Upper lobe of left lung (tissue), 6 donors: Measurements from ENCODE around the gene HAUS6. TPM values are rescaled to one million over a fixed set of nuclear protein-coding genes. Genes with fewer than 3 reads are reported as not detected.

Experiments used
- ATAC-seq, 2 donors: fragments of 200-7000 bp; cut with Tn5 transposase; one replicate each; pipeline ENCODE4 v1.9.1; 2022; ENCODE audit warnings: mild to moderate bottlenecking in 2 of 2, moderate library complexity in 2 of 2; ENCODE audit not compliant: low FRiP score in 2 of 2
- DNase-seq, 2 donors: peaks; one replicate each; pipeline ENCODE4 v3.0.0-alpha.2; 2019 to 2020
- H3K27ac ChIP-seq, 4 donors: fragments of 200-600 bp; sonication (generic); one replicate each; pipeline ENCODE4 v1.5.1; 2016 to 2019
- H3K27me3 ChIP-seq, 4 donors: fragments of 200-600 bp; sonication (generic); one replicate each; pipeline ENCODE4 v1.5.1; 2017 to 2019
- H3K36me3 ChIP-seq, 4 donors: fragments of 200-600 bp; sonication (generic); one replicate each; pipeline ENCODE4 v1.5.1; 2016 to 2019
- H3K4me1 ChIP-seq, 4 donors: fragments of 200-600 bp; sonication (generic); one replicate each; pipeline ENCODE4 v1.5.1; 2018 to 2019
- H3K4me3 ChIP-seq, 4 donors: fragments of 200-600 bp; sonication (generic); one replicate each; pipeline ENCODE4 v1.5.1; 2017 to 2019; ENCODE audit warnings: mild to moderate bottlenecking in 2 of 4, moderate library complexity in 1 of 4
- H3K9me3 ChIP-seq, 4 donors: fragments of 200-600 bp; sonication (generic); one replicate each; pipeline ENCODE4 v1.5.1; 2018 to 2019
- EP300 ChIP-seq, 4 donors: sonication (generic); formaldehyde crosslinking; IDR thresholded peaks; one replicate each; pipeline ENCODE4 v1.5.1; 2017; ENCODE audit warnings: antibody characterized with exemption in 4 of 4, control low read depth in 2 of 4
- POLR2A ChIP-seq, 4 donors: fragments of 450-650 bp; IDR thresholded peaks; one replicate each; pipeline ENCODE4 v1.5.1; 2016 to 2017; ENCODE audit warnings: antibody characterized with exemption in 4 of 4, mild to moderate bottlenecking in 2 of 4
- POLR2AphosphoS5 ChIP-seq, 2 donors: sonication (generic); formaldehyde crosslinking; IDR thresholded peaks; one replicate each; pipeline ENCODE4 v1.5.1; 2017; ENCODE audit warnings: antibody characterized with exemption in 2 of 2
- whole genome bisulfite sequencing, 2 donors: methylation state at CpG; one replicate each; pipeline ENCODE4 v1.1.5; 2017 to 2018; 5-methylcytosine and 5-hydroxymethylcytosine counted together
- total RNA-seq, 6 donors: library from RNA; depleted of rRNA in 4 of 6; stranded (reverse); fragments of >200 nt in 4 of 6; gene quantifications; one replicate each; pipeline versions ENCODE4 v1.1.0 to v1.2.1, GENCODE V29; 2016 to 2021
- TF ChIP-seq, protein P1 (sequence below), 6 experiments: fragments of 450-650 bp in 4 of 6; fragments of 200-600 bp in 2 of 6; sonication (generic) in 2 of 6; IDR thresholded peaks; one replicate each; pipeline ENCODE4 v1.5.1; 2016 to 2019; ENCODE audit warnings: antibody characterized with exemption in 6 of 6
- donor health status: DM: no; HTN: no; CAD: no; lungs with moderate emphysema.
- donor health status: DM: no; HTN: yes; CAD: no; lungs with severe emphysema.

Gene HAUS6
- total RNA-seq, 6 donors from 2014 or later: 3.3 to 11.8 (median 6.6) TPM

DNA sequence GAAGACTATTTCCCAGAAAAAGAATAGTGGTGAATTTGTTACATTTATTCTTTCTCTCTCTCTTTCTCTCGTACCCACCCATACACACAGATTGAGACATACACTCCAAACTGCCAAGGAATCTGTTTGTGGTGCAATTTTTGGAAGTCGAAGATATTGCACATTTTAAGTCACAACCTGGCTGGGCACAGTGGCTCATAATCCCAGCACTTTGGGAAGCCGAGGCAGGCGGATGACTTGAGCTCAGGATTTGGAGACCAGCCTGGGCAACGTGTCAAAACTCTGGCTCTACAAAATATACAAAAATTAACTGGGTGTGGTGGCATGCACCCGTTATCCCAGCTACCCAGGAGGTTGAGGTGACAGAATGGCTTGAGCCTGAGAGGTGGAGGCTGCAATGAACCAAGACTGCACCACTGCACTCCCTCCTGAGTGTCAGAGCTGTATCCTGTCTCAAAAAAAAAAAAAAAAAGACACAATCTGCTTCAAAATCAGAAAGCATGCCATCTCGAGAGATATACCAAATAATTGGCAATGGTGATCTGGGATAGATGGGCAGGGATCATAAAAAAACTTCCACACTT is 43.8 kb upstream of the HAUS6 start:
- Histone ChIP-seq H3K27ac (no peak overlapping the region), H3K36me3 (no peaks in the 10 kb centered on the region), H3K9me3 (no peaks in the 10 kb centered on the region), H3K4me3 (no peak overlapping the region), H3K27me3 (no peaks in the 10 kb centered on the region), H3K4me1 (peaks cover 0 to 11% (median 4%) of the 10 kb centered on the region in 4 donors)
- DNase-seq (no peak), ATAC-seq (no peak)
- 73 to 82% methylated on average over 7 of the region's 7 CpGs for WGBS, 2 donors
- no peak for TF ChIP-seq POLR2A (IDR thresholded peaks at IDR 0.05)
- TF ChIP-seq, protein P1, sequence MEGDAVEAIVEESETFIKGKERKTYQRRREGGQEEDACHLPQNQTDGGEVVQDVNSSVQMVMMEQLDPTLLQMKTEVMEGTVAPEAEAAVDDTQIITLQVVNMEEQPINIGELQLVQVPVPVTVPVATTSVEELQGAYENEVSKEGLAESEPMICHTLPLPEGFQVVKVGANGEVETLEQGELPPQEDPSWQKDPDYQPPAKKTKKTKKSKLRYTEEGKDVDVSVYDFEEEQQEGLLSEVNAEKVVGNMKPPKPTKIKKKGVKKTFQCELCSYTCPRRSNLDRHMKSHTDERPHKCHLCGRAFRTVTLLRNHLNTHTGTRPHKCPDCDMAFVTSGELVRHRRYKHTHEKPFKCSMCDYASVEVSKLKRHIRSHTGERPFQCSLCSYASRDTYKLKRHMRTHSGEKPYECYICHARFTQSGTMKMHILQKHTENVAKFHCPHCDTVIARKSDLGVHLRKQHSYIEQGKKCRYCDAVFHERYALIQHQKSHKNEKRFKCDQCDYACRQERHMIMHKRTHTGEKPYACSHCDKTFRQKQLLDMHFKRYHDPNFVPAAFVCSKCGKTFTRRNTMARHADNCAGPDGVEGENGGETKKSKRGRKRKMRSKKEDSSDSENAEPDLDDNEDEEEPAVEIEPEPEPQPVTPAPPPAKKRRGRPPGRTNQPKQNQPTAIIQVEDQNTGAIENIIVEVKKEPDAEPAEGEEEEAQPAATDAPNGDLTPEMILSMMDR (IDR thresholded peaks at IDR 0.05): no peak
- TF ChIP-seq EP300 (IDR thresholded peaks at IDR 0.05): no peak
- TF ChIP-seq POLR2AphosphoS5 (IDR thresholded peaks at IDR 0.05): no peak

DNA sequence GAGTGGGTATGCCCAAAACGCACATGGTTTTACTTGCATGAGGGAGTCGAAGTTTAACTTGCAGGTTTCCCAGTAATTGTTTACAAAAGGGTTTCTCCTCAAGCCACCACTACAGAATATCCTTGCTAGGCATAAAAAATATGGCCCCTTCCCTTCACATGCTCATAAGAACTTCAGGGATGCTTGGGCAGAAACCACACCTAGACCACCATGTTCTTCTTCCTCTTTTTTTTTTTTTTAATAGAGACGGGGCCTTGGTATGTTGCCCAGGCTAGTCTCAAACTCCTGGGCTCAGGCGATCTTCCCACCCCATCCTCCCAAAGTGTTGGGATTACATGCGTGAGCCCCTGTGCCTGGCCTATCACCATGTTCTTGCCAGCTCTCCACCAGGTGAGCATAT is 43.2 kb upstream of the HAUS6 start:
- Histone ChIP-seq H3K4me3 (no peak overlapping the region), H3K4me1 (peaks cover 0 to 11% (median 4%) of the 10 kb centered on the region in 4 donors), H3K9me3 (no peaks in the 10 kb centered on the region), H3K36me3 (no peaks in the 10 kb centered on the region), H3K27ac (no peak overlapping the region), H3K27me3 (no peaks in the 10 kb centered on the region)
- ATAC-seq: no peak
- WGBS, 2 donors: 74 to 81% methylated on average over 5 of the region's 5 CpGs
- no peak for DNase-seq
- TF ChIP-seq POLR2AphosphoS5 (IDR thresholded peaks at IDR 0.05) (no peak), POLR2A (IDR thresholded peaks at IDR 0.05) (no peak)

DNA sequence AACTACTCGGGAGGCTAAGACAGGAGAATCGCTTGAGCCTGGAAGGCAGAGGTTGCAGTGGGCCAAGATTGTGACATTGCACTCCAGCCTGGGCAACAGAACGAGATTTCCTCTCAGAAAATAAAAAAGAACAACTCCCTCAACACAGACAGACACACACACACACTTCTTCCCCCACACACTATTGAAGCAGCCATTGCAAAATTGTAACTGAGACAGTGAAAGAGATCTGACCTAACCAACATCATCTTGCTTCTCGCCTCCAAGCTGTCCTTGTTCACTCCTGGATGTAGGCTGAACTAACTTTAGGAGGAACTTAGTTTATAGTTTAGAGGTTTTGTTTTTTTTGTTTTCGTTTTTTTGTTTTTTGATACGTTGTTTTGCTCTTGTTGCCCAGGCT is 37.6 kb upstream of the HAUS6 start:
- TF ChIP-seq EP300 (IDR thresholded peaks at IDR 0.05): no peak
- TF ChIP-seq, protein P1 (IDR thresholded peaks at IDR 0.05): no peak
- no peak for TF ChIP-seq POLR2AphosphoS5 (IDR thresholded peaks at IDR 0.05)
- WGBS, 2 donors: 81 to 86% methylated on average over 6 of the region's 6 CpGs
- H3K9me3 ChIP-seq: no peaks in the 10 kb centered on the region

DNA sequence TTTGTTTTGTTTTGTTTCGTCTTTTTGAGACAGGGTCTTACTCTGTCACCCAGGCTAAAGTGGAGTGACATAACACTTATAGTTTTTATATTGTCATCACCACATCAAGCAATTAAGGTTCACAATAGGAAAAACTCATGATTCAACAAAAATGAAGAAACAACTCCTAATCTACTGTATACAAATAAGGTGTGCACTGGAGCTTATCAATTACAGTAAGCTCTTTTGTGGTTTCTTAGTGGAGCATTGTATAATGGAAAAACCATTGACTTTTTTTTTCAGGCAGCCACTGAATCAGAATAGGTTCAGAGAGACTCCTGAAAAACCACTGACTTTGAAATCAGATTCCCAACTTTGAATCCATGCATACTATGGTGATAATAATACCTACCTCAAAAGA is 35.4 kb upstream of the HAUS6 start:
- H3K36me3 ChIP-seq: no peaks in the 10 kb centered on the region
- H3K27ac ChIP-seq: no peak overlapping the region
- ATAC-seq (no peak), DNase-seq (no peak)
- no peak overlapping the region for H3K4me3 ChIP-seq
- TF ChIP-seq EP300 (IDR thresholded peaks at IDR 0.05): no peak
- TF ChIP-seq, protein P1 (IDR thresholded peaks at IDR 0.05): no peak
- no peak for TF ChIP-seq POLR2A (IDR thresholded peaks at IDR 0.05)
- TF ChIP-seq POLR2AphosphoS5 (IDR thresholded peaks at IDR 0.05): no peak
- 93 to 98% methylated on average over 1 of the region's 1 CpG for WGBS, 2 donors
- H3K4me1 ChIP-seq: peaks cover 0 to 9% (median 4%) of the 10 kb centered on the region in 4 donors
- H3K27me3 ChIP-seq: no peaks in the 10 kb centered on the region
- H3K9me3 ChIP-seq: no peaks in the 10 kb centered on the region

More for the DNA sequence above, 37.6 kb upstream of the HAUS6 start:
- ATAC-seq: no peak
- no peaks in the 10 kb centered on the region for H3K36me3 ChIP-seq
- H3K27ac ChIP-seq: no peak overlapping the region
- H3K4me3 ChIP-seq: no peak overlapping the region
- H3K4me1 ChIP-seq: peaks cover 0 to 11% (median 4%) of the 10 kb centered on the region in 4 donors
- H3K27me3 ChIP-seq: no peaks in the 10 kb centered on the region
- DNase-seq: no peak

DNA sequence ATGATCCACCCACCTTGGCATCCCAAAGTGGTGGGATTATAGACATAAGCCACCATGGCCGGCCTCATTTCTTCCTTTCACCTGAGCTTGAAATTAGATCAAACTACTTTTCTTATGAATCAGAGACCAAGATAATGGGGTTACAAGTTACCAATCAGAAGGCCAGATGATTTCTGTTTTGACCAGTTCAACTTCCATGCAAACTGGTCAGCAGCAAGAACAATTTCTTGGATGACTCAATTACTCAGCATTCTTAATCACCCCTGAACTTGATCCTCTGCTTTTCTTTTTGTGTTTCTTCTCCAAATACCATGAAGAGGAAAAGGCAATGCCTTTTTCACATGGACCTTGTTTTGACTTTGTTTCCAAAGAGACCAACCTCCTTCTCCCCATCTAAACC is 34.6 kb upstream of the HAUS6 start:
- H3K4me1 ChIP-seq: peaks cover 0 to 5% (median 0%) of the 10 kb centered on the region in 4 donors
- no peak overlapping the region for H3K4me3 ChIP-seq
- WGBS, 2 donors: 100% methylated on average over 1 of the region's 1 CpG
- no peak overlapping the region for H3K27ac ChIP-seq
- no peaks in the 10 kb centered on the region for H3K27me3 ChIP-seq
- no peaks in the 10 kb centered on the region for H3K36me3 ChIP-seq
- DNase-seq: no peak
- ATAC-seq: no peak
- TF ChIP-seq EP300 (IDR thresholded peaks at IDR 0.05): no peak
- TF ChIP-seq, protein P1 (IDR thresholded peaks at IDR 0.05): no peak
- no peak for TF ChIP-seq POLR2AphosphoS5 (IDR thresholded peaks at IDR 0.05)
- no peak for TF ChIP-seq POLR2A (IDR thresholded peaks at IDR 0.05)
- H3K9me3 ChIP-seq: no peaks in the 10 kb centered on the region
